Inflammatory macrophage treated with lipopolysaccharide for 1 hour (primary cell): ENCODE measurements around the gene GAN.
"Not testable (repeated sequence)": the region's sequence is repeated elsewhere in the genome, so short reads cannot be mapped to it uniquely, and the experiment has no call there.

ENCODE experiments used
- DNase-seq, 2 donors: peaks; one replicate each; pipeline ENCODE4 v3.0.0-alpha.2; 2020 to 2022

The GAN gene

GRCh38 chr16:81401035-81401950 lies 86.5 kb downstream of the GAN start:
- DNase-seq, result no peak

- DNase-seq, result no peak
Measured at GRCh38 chr16:81403208-81403600, 88.4 kb downstream of the GAN start.

- peak; percentile 67 to 96 for DNase-seq
Measured at GRCh38 chr16:81403601-81404391, 89.0 kb downstream of the GAN start.

- not testable (repeated sequence) for DNase-seq
Measured at GRCh38 chr16:81405002-81405401, 90.2 kb downstream of the GAN start.

GRCh38 chr16:81405702-81406113 lies 90.9 kb downstream of the GAN start:
- DNase-seq, result no peak

GRCh38 chr16:81408409-81408950 lies 93.7 kb downstream of the GAN start:
- DNase-seq, result no peak

GRCh38 chr16:81409016-81409556 lies 94.3 kb downstream of the GAN start:
- DNase-seq, result no peak

- no peak for DNase-seq
Measured at GRCh38 chr16:81410643-81411293, 96.0 kb downstream of the GAN start.

- no peak for DNase-seq
Measured at GRCh38 chr16:81413245-81413990, 98.7 kb downstream of the GAN start.

- no peak for DNase-seq
Measured at GRCh38 chr16:81415751-81416150, 101.0 kb downstream of the GAN start.

GRCh38 chr16:81416749-81417148 lies 102.0 kb downstream of the GAN start:
- DNase-seq, result no peak

- no peak for DNase-seq
Measured at GRCh38 chr16:81417210-81417609, 102.4 kb downstream of the GAN start.

- DNase-seq, result no peak
Measured at GRCh38 chr16:81419806-81420205, 105.0 kb downstream of the GAN start.

- DNase-seq, result no peak
Measured at GRCh38 chr16:81421126-81421525, 106.4 kb downstream of the GAN start.

GRCh38 chr16:81421536-81421935 lies 106.8 kb downstream of the GAN start:
- no peak for DNase-seq

- not testable (repeated sequence) for DNase-seq
Measured at GRCh38 chr16:81422153-81422552, 107.4 kb downstream of the GAN start.

- DNase-seq, result peak; percentile 85 to 94
Measured at GRCh38 chr16:81424771-81425170, 110.0 kb downstream of the GAN start.

- DNase-seq, result no peak
Measured at GRCh38 chr16:81427219-81427618, 112.5 kb downstream of the GAN start.

- DNase-seq, result peak; percentile 42 to 58
Measured at GRCh38 chr16:81429045-81429521, 114.3 kb downstream of the GAN start.

GRCh38 chr16:81431554-81432353 lies 117.0 kb downstream of the GAN start:
- peak; percentile 91 to 93 for DNase-seq
